DMS 273 (cell line): ENCODE measurements around the gene SUGCT.
"Not testable (repeated sequence)": the region's sequence is repeated elsewhere in the genome, so short reads cannot be mapped to it uniquely, and the experiment has no call there.

Source experiments
- DNase-seq: peaks from one replicate; lab custom pipeline; 2025; ENCODE audit not compliant: unreplicated experiment; lab: John Stamatoyannopoulos, UW

Gene SUGCT

DNA sequence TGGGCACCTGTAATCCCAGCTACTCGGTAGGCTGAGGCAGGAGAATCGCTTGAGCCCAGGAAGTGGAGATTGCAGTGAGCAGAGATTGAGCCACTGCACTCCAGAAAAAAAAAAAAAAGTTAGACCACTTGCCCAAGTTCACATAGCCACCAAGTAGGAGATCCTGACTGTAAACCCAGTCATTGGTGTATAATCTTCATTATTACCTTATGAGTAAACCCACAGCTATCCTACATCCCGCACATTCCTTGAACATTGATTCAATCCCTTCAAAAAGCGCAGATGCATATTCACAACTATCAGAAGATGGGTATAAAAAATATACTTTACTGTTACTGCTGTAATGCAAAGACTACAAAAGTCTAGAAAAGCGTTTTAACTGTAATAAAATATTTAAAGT, 512.9 kb downstream of the SUGCT start:
- no peak for DNase-seq

- no peak for DNase-seq
These were observed 514.4 kb downstream of the SUGCT start for GRCh38 chr7:40649247-40649646.

DNA sequence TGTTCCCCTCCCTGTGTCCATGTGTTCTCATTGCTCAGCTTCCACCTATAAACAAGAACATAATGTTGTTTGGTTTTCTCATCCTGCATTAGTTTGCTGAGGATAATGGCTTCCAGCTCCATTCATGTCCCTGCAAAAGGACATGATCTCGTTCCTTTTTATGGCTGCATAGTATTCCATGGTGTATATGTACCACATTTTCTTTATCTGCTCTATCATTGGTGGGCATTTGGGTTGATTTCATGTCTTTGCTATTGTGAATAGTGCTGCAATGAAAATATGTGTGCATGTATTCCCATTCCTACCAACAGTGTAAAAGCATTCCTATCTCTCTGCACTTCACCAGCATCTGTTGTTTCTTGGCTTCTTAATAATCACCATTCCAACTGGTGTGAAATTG, 516.1 kb downstream of the SUGCT start:
- DNase-seq = not testable (repeated sequence)

GRCh38 chr7:40654171-40654570, 519.4 kb downstream of the SUGCT start:
- DNase-seq = no peak

DNA sequence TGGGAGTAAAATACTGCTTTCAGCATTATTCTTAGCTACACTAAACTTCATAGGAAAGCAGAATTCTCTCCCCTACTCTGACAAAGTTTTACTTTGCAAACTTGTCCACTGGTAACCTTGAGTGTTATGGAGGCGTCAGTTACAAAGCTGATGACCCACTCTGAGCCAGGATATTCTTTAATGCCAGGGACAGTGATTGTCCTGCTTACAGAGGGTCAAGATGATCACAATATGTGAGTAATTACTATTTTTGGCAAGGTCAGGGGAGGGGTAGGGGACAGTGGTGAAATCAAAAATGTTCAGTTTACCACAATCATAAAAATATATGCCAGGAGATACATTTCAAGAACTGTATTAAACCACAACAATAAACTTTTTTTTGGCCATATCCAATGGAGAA, 520.6 kb downstream of the SUGCT start:
- DNase-seq = no peak

- DNase-seq = no peak
These were observed 521.5 kb downstream of the SUGCT start for GRCh38 chr7:40656349-40656748.

- DNase-seq = no peak
These were observed 523.9 kb downstream of the SUGCT start for GRCh38 chr7:40658729-40659128.

DNA sequence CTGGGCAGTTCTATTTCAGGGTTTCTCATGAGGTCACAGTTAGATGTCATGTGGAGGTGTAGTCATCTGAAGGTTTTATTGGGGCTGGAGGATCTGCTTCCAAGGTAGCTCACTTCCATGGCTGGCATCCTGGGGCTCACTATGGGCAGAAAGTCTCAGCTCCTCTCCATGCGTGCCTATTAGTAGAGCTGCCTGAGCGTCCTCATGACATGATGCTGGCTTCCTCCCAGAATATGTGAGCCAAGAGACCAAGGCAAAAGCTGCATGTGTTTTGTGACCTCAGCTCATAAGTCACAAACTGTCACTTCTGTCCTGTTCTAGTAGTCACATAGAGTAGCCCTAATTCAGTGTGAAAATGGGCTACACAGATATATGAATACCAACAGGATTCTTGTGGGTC, 524.4 kb downstream of the SUGCT start:
- no peak for DNase-seq

GRCh38 chr7:40673285-40673684, 538.5 kb downstream of the SUGCT start:
- no peak for DNase-seq

DNA sequence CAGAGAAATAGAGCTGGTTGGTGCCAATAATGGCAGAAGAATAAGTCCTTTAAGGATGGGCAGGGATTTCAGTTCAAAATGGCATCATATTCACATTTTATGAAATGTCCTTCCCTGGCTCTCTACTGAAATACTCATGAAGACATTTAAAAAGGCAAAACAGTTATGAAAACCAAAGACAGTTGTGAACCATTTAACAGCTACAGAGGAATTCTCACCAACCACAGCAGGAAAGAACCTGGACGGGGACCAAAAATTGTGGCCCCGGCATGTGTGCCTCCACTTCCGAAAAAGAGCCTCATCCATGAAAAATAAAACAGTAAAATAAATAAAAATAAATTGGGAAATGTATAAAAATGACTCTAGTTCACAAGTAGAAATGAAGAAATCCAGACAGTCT, 539.5 kb downstream of the SUGCT start:
- DNase-seq = no peak

DNA sequence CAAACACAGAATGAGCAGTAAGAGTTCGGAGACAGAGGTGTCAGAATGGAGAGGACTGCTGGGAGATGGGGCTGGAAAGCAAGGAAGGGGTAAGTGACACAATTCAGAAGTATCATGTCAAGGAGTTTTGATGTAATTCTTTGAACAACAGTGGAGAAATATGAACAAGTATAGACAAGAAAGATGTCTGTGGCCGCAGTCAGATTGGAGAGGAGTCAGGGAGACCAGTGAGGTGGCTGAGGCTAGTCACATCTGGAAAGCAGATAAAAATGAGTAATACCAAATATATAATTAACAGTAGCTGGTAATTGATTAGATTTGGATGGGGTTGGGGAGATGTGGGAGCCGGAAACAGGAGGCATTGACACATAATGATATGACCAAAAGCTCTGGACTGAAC, 540.9 kb downstream of the SUGCT start:
- no peak for DNase-seq

DNA sequence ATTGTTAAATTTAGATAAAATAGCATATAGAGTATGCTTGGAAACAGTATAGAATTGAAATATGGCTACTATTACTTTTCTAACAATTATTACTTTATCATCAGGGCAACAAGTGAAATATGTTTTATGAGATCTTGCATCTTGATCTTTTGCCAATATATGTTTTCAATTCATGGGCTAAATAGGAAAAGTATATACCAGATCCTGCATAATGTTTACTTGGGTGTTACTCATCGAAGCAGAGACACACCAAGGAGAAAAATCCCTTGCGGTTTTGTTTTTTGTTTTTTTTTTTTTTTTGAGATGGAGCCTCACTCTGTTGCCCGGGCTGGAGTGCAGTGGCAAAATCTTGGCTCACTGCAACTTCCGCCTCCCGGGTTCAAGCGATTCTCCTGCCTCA, 541.4 kb downstream of the SUGCT start:
- no peak for DNase-seq

DNA sequence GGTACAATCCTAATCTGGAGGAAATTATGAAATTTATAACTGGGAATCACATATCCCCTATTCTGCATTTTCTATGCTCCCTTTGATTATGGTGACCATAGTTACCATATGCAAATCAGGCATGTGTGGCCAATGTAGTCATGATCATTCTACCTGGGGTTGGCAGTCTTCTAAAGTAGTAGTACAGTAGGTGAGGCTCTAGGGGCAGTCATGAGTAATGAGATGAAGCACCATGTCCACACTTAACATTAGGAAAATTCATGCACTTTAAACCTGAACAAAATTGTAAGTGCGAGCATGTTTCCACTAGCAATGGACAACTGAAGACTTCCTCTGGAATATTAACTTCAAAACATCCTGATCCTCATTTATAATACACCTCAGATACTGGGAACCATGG, 545.9 kb downstream of the SUGCT start:
- peak; percentile 61 for DNase-seq

DNA sequence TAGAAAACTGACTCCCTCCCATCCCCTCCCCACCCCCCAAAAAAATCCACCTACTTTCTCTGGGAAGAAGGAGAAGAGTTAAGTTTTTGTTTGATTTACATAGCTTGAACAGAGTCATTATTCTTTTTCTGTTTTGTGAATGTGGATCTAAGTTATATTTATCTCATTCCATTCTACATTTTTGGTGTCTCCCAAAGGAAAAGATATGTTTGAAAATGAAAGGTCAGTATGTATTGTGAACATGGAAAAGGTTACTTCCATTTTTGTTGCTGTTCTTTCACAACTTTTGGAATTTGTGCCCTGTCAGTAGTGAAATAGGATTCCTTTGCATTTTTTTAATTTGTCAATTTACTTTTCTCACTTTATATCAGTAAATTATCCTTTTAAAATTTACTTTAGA, 547.9 kb downstream of the SUGCT start:
- no peak for DNase-seq

- DNase-seq = no peak
These were observed 559.4 kb downstream of the SUGCT start for GRCh38 chr7:40694026-40694809.

GRCh38 chr7:40694991-40695390, 560.2 kb downstream of the SUGCT start:
- DNase-seq = no peak

DNA sequence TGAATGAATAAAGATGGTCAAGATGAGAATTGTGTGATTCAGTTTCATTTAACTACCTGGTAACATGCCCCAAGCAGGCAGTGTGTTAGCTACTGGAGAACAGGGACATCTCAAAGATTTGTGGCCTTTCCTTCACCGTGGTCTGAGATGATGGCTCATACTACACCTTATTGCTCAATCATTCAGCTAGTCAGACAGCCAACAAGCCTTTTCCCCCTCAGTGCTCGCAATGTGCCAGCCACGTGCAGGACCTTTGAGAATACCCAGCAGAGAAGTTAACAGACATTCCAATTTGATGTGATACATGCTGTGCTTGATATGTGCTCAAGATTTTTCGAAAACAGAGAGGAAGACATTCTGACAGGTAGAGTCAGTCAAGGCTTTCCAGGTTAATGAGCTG, 562.8 kb downstream of the SUGCT start:
- no peak for DNase-seq

GRCh38 chr7:40698214-40698920, 563.6 kb downstream of the SUGCT start:
- no peak for DNase-seq

- no peak for DNase-seq
These were observed 564.1 kb downstream of the SUGCT start for GRCh38 chr7:40698921-40699260.

- peak; percentile 13 for DNase-seq
These were observed 566.0 kb downstream of the SUGCT start for GRCh38 chr7:40700653-40701421.

DNA sequence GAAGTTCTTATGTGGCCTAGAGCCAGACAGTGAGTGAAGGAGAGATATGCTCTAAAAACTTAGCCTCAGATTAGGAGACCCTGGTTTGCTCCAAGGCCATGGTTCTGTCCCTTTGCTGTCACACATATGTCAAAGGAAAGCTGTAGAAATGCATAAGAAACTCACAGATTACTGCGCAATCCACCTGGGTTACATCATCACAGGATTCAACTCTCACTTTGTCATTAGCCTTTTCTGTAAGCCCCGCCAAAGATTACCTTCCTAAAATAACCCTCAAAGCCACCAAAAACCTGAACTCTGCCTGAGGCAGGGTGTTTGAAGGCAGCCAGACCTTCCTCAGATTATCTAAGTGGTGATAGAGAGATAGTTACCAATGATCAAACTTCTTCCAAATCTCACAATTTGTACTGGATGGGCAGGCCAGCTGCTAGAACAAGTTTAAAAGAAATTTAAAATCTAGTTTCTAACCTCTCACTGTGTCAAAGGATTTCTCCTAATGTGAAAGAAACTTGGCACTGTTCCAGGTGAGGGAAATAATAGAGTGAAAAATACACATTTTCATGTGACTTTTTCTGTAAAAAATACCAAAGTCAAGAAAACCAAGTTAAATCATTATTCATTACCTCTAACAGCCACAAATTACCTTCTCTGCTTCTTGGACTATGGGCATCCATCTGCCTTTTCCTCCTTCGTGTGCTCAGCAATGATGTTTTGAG, 567.2 kb downstream of the SUGCT start:
- peak; percentile 26 for DNase-seq
